Liver (tissue), 9 donors: ENCODE results near the gene UXS1. TPM values are rescaled to one million over a fixed set of nuclear protein-coding genes. Genes with fewer than 3 reads are reported as not detected.

Experiments
- DNase-seq: peaks from one replicate; pipeline ENCODE4 v3.0.0-alpha.2; 2017; ENCODE audit warnings: low spot score
- H3K27ac ChIP-seq, 2 donors: one replicate each; pipeline ENCODE4 v1.7.0; 2013; ENCODE audit warnings: inconsistent platforms in 2 of 2, low read length in 2 of 2, control low read depth in 1 of 2, low read depth in 1 of 2, mild to moderate bottlenecking in 1 of 2
- H3K27me3 ChIP-seq, 4 donors: one replicate each; pipeline versions ENCODE4 v1.6.1 to v1.7.0; 2013; ENCODE audit warnings: low read length in 3 of 4, inconsistent platforms in 1 of 4, mild to moderate bottlenecking in 1 of 4, moderate library complexity in 1 of 4; ENCODE audit not compliant: control insufficient read depth in 4 of 4, insufficient read depth in 4 of 4
- H3K36me3 ChIP-seq, 4 donors: one replicate each; pipeline versions ENCODE4 v1.6.1 to v1.7.0; 2013; ENCODE audit warnings: low read length in 3 of 4, mild to moderate bottlenecking in 3 of 4, low read depth in 1 of 4, moderate library complexity in 1 of 4; ENCODE audit not compliant: control insufficient read depth in 4 of 4, insufficient read depth in 3 of 4
- H3K4me1 ChIP-seq, 4 donors: one replicate each; pipeline versions ENCODE4 v1.6.1 to v1.7.0; 2013; ENCODE audit warnings: low read length in 3 of 4, mild to moderate bottlenecking in 3 of 4, moderate library complexity in 1 of 4; ENCODE audit not compliant: control insufficient read depth in 4 of 4, insufficient read depth in 4 of 4
- H3K4me3 ChIP-seq, 3 donors: one replicate each; pipeline versions ENCODE4 v1.6.1 to v1.7.0; 2013; ENCODE audit warnings: low read length in 3 of 3, control low read depth in 1 of 3, low read depth in 1 of 3, mild to moderate bottlenecking in 1 of 3
- H3K9ac ChIP-seq, 2 donors: one replicate each; pipeline ENCODE4 v1.7.0; 2013; ENCODE audit warnings: low read length in 2 of 2, mild to moderate bottlenecking in 2 of 2, moderate library complexity in 2 of 2, control low read depth in 1 of 2, low read depth in 1 of 2
- H3K9me3 ChIP-seq, 4 donors: one replicate each; pipeline versions ENCODE4 v1.6.1 to v1.7.0; 2013; ENCODE audit warnings: low read length in 3 of 4; ENCODE audit not compliant: control insufficient read depth in 4 of 4
- FOXA2 ChIP-seq: IDR thresholded peaks from 2 replicates; pipeline ENCODE4 v1.6.1; 2016; ENCODE audit warnings: antibody characterized with exemption
- GABPA ChIP-seq, 2 donors: IDR thresholded peaks in 1 of 2; conservative IDR thresholded peaks in 1 of 2; 2 replicates each; pipeline ENCODE4 v1.6.1; 2016; ENCODE audit warnings: antibody characterized with exemption in 2 of 2, mild to moderate bottlenecking in 1 of 2, moderate library complexity in 1 of 2
- HNF4A ChIP-seq, 2 donors: conservative IDR thresholded peaks; 2 replicates each; pipeline ENCODE4 v1.6.1; 2016; ENCODE audit warnings: antibody characterized with exemption in 2 of 2, mild to moderate bottlenecking in 2 of 2
- HNF4G ChIP-seq: IDR thresholded peaks from 2 replicates; pipeline ENCODE4 v1.6.1; 2016; ENCODE audit warnings: antibody characterized with exemption
- JUND ChIP-seq, 2 donors: IDR thresholded peaks; 2 replicates each; pipeline ENCODE4 v1.6.1; 2016; ENCODE audit warnings: antibody characterized with exemption in 2 of 2
- NR2F2 ChIP-seq: IDR thresholded peaks from 2 replicates; pipeline ENCODE4 v1.6.1; 2016; ENCODE audit warnings: antibody characterized with exemption
- RAD21 ChIP-seq, 2 donors: IDR thresholded peaks; 2 replicates each; pipeline ENCODE4 v1.6.1; 2016; ENCODE audit warnings: antibody characterized with exemption in 2 of 2, mild to moderate bottlenecking in 2 of 2
- RXRA ChIP-seq, 2 donors: IDR thresholded peaks; 2 replicates each; pipeline ENCODE4 v1.6.1; 2017 to 2018; ENCODE audit warnings: antibody characterized with exemption in 2 of 2, mild to moderate bottlenecking in 1 of 2
- SP1 ChIP-seq: IDR thresholded peaks from 2 replicates; pipeline ENCODE4 v1.6.1; 2018; ENCODE audit warnings: antibody characterized with exemption, mild to moderate bottlenecking
- YY1 ChIP-seq: IDR thresholded peaks from 2 replicates; pipeline ENCODE4 v1.6.1; 2016; ENCODE audit warnings: antibody characterized with exemption, mild to moderate bottlenecking
- WGBS: extraction: QIAGEN DNeasy Blood & Tissue Kit; methylation state at CpG from one replicate; pipeline ENCODE4 v1.1.7; 2013; 5-methylcytosine and 5-hydroxymethylcytosine counted together
- polyA plus RNA-seq, 2 donors: library from polyadenylated mRNA; stranded (reverse) in 1 of 2; unstranded in 1 of 2; fragments of 200-250 nt in 1 of 2; fragments of >200 nt in 1 of 2; fragmentation: Nextera tagmentation in 1 of 2; extraction: Ambion mirVana in 1 of 2; gene quantifications; one replicate each; pipeline versions ENCODE4 v1.2.1 to v1.2.3, GENCODE V29; 2013 to 2015
- total RNA-seq, 2 donors: library from RNA; depleted of rRNA; stranded (reverse); fragments of >200 nt; gene quantifications; one replicate each; pipeline ENCODE4 v1.2.3, GENCODE V29; 2014
- TF ChIP-seq, protein P1 (sequence below): IDR thresholded peaks from 2 replicates; pipeline ENCODE4 v1.6.1; 2016; ENCODE audit warnings: antibody characterized with exemption, mild to moderate bottlenecking
- TF ChIP-seq, protein P2 (sequence below): IDR thresholded peaks from 2 replicates; pipeline ENCODE4 v1.6.1; 2016; ENCODE audit warnings: antibody characterized with exemption
- TF ChIP-seq, protein P3 (sequence below): IDR thresholded peaks from 2 replicates; pipeline ENCODE4 v1.6.1; 2016; ENCODE audit warnings: antibody characterized with exemption
- donor health status: healthy.
- donor health status: healthy.
- donor health status: healthy.
- donor health status: healthy.
- donor health status: healthy.

Gene UXS1
- total and polyA plus RNA-seq, 4 donors, result 8.8 to 19.9 (median 10.0) TPM

DNA sequence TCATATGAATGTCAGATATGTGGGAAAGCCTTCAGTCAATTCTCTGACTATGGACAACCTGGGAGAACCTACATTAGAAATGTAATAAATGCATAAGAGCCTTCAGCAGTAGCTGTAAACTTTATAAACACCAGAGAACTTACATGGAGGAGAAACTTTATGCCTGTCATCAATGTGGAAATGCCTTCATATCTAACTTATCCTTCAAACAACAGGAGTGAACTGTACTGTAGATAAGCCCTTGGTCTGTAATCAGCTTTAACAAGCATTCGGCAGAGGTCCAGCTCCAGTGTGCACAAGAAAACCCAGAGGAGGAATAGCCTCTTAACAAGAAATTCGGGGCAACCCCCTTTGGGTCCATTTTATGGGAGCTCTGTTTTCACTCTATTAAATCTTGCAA is 14.8 kb upstream of the UXS1 start:
- no peaks in the 10 kb centered on the region for H3K27me3 ChIP-seq
- H3K27ac ChIP-seq, result no peak overlapping the region
- no peak overlapping the region for H3K9ac ChIP-seq
- H3K9me3 ChIP-seq, result peaks cover 0 to 4% (median under 1%) of the 10 kb centered on the region in 4 donors
- TF ChIP-seq HNF4G (no peak), FOXA2 (no peak), RXRA (IDR thresholded peaks at IDR 0.05) (no peak), SP1 (no peak), GABPA (IDR thresholded peaks at IDR 0.05 in 1 of 2, conservative IDR thresholded peaks at IDR 0.05 in 1 of 2) (no peak), JUND (IDR thresholded peaks at IDR 0.05) (no peak), NR2F2 (no peak), YY1 (no peak)
- TF ChIP-seq, protein P1, sequence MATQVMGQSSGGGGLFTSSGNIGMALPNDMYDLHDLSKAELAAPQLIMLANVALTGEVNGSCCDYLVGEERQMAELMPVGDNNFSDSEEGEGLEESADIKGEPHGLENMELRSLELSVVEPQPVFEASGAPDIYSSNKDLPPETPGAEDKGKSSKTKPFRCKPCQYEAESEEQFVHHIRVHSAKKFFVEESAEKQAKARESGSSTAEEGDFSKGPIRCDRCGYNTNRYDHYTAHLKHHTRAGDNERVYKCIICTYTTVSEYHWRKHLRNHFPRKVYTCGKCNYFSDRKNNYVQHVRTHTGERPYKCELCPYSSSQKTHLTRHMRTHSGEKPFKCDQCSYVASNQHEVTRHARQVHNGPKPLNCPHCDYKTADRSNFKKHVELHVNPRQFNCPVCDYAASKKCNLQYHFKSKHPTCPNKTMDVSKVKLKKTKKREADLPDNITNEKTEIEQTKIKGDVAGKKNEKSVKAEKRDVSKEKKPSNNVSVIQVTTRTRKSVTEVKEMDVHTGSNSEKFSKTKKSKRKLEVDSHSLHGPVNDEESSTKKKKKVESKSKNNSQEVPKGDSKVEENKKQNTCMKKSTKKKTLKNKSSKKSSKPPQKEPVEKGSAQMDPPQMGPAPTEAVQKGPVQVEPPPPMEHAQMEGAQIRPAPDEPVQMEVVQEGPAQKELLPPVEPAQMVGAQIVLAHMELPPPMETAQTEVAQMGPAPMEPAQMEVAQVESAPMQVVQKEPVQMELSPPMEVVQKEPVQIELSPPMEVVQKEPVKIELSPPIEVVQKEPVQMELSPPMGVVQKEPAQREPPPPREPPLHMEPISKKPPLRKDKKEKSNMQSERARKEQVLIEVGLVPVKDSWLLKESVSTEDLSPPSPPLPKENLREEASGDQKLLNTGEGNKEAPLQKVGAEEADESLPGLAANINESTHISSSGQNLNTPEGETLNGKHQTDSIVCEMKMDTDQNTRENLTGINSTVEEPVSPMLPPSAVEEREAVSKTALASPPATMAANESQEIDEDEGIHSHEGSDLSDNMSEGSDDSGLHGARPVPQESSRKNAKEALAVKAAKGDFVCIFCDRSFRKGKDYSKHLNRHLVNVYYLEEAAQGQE, result no peak
- TF ChIP-seq, protein P2, sequence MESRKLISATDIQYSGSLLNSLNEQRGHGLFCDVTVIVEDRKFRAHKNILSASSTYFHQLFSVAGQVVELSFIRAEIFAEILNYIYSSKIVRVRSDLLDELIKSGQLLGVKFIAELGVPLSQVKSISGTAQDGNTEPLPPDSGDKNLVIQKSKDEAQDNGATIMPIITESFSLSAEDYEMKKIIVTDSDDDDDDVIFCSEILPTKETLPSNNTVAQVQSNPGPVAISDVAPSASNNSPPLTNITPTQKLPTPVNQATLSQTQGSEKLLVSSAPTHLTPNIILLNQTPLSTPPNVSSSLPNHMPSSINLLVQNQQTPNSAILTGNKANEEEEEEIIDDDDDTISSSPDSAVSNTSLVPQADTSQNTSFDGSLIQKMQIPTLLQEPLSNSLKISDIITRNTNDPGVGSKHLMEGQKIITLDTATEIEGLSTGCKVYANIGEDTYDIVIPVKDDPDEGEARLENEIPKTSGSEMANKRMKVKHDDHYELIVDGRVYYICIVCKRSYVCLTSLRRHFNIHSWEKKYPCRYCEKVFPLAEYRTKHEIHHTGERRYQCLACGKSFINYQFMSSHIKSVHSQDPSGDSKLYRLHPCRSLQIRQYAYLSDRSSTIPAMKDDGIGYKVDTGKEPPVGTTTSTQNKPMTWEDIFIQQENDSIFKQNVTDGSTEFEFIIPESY, result no peak
- no peaks in the 10 kb centered on the region for H3K4me1 ChIP-seq
- H3K36me3 ChIP-seq, result no peaks in the 10 kb centered on the region
- WGBS, result 78% methylated on average over 2 of the region's 2 CpGs
- H3K4me3 ChIP-seq, result no peak overlapping the region
- no peak for DNase-seq

DNA sequence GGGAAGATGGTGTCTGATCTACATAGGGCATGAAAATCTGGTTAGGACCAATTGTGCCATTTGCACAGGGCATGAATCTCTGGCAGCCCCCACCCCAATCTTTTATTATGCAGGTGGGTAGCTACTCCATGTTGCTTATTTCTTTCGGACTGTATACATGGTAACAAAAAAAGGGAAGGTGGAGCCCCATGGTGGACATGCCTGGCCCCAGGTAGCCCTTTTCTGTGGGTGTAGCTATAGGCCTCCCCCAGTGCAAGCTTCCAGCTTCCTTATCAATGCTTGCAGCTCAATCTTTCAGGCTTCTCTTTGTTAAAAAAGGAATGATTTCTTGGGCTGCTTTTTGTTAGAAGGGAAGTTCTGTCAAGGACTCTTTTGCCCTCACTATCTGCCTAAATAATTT is 14.3 kb upstream of the UXS1 start:
- Histone ChIP-seq H3K27me3 (no peaks in the 10 kb centered on the region), H3K27ac (no peak overlapping the region), H3K4me3 (no peak overlapping the region), H3K36me3 (no peaks in the 10 kb centered on the region), H3K4me1 (no peaks in the 10 kb centered on the region), H3K9ac (no peak overlapping the region), H3K9me3 (peaks cover 0 to 4% (median under 1%) of the 10 kb centered on the region in 4 donors)
- TF ChIP-seq SP1 (no peak), RAD21 (IDR thresholded peaks at IDR 0.05) (no peak), JUND (IDR thresholded peaks at IDR 0.05) (no peak), HNF4A (conservative IDR thresholded peaks at IDR 0.05) (no peak), GABPA (IDR thresholded peaks at IDR 0.05 in 1 of 2, conservative IDR thresholded peaks at IDR 0.05 in 1 of 2) (no peak), HNF4G (no peak)
- TF ChIP-seq, protein P1, result no peak
- TF ChIP-seq, protein P3, sequence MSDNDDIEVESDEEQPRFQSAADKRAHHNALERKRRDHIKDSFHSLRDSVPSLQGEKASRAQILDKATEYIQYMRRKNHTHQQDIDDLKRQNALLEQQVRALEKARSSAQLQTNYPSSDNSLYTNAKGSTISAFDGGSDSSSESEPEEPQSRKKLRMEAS, result no peak
- DNase-seq, result no peak
- WGBS, result 85% methylated on average over 1 of the region's 1 CpG
